Astrocyte (in vitro differentiated cells and primary cell): ENCODE data around the gene YPEL1.

Source experiments
- CTCF ChIP-seq: IDR thresholded peaks from 2 replicates; pipeline ENCODE4 v1.5.1; 2011; ENCODE audit warnings: low read depth, mild to moderate bottlenecking, inconsistent platforms, low read length, moderate library complexity; ENCODE audit not compliant: insufficient read depth
- EZH2 ChIP-seq: IDR thresholded peaks from 2 replicates; pipeline ENCODE4 v1.6.1; 2012; ENCODE audit warnings: mild to moderate bottlenecking, low read length, inconsistent platforms; ENCODE audit not compliant: insufficient read depth

DNA sequence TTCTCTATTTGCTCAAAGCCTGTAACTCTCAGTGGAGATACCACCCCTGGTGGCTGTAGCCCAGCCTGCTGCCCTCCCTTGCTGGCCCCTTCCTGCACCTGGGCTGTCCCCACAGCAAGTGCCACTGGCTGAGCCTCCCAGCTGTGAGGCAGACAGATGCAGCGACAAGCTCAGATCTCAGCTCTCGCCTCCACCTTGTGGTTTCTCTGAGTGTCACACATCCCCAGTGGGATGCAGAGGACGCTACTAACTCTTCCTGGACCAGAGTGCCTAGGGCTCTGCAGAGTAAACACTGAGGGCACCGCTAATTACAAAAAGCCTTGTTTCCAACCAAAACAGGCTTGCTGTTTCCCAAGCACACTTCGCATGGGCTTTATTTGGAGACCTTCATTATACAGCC lies 8.9 kb downstream of the YPEL1 start:
- TF ChIP-seq CTCF (peak; percentile 16), EZH2 (no peak)
